Measurements from ENCODE around the gene POLE. TPM values are rescaled to one million over a fixed set of nuclear protein-coding genes. Genes with fewer than 3 reads are reported as not detected.

Gene POLE
- total and polyA plus RNA-seq, 9 of the 15 experiments (the other 6 are each of a cell fraction or from before 2014, with no cell fraction given) = 2.4 to 154 (median 49.6) TPM

DNA sequence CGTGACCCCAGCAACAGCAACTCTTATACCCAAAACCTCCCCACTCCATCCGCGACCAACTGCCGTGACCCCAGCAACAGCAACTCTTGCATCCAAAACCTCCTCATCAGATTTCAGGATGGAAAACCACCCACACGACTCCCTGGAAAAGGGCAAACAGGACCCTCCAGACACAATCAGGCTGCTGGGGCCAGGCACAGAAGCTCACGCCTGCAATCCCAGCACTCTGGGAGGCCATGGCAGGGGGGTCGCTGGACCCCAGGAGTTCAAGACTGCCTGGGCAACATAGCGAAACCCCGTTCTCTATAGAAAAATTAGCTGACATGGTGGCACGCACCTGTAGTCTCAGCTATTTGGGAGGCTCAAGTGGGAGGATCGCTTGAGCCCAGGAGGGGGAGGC, 43.2 kb upstream of the POLE start:
- BruUV-seq (replicated peaks) = no TSS peak
- H3K36me3 ChIP-seq (ENCODE audit: control insufficient read depth, insufficient read depth, low read length) = peaks cover 95% of the 10 kb centered on the region
- FAIRE-seq = no peak

More for the DNA sequence above, 43.2 kb upstream of the POLE start:
- no peak overlapping the region for H2AFZ ChIP-seq (ENCODE audit: low read depth, low read length)
- H3K27me3 ChIP-seq (ENCODE audit: control insufficient read depth in 2 of 2, insufficient read depth in 2 of 2, low read length in 2 of 2) = no peaks in the 10 kb centered on the region
- ChIA-PET POLR2A (interaction anchor here (0.7 to 1.0 kb wide), 3 partner anchors 9 to 131 kb away, joined by 3 to 4 read pairs (median 3); no protein-coding TSS in a partner anchor), CTCF (ENCODE audit: low intra/inter-chr PET ratio) (no interaction called here)
- no peaks in the 10 kb centered on the region for H3K79me2 ChIP-seq (ENCODE audit: control insufficient read depth, insufficient read depth, low read length)
- intact Hi-C loops (cut with micrococcal nuclease) (no loop called here), in situ Hi-C loops (cut with MboI) (no loop called here)
- peaks cover 0 to 5% of the 10 kb centered on the region in 2 experiments; a peak in 1 of 5 replicates for H3K4me1 ChIP-seq (replicated peaks in 1 of 2; ENCODE audit: control insufficient read depth in 2 of 2, insufficient read depth in 2 of 2, low read length in 2 of 2)
- ATAC-seq (no peak), DNase-seq (ENCODE audit: extremely low read depth in 1 of 4, low spot score in 3 of 4) (no peak)
- no peaks in the 10 kb centered on the region; the same call in 1 of the 2 replicates for H4K20me1 ChIP-seq (replicated peaks; ENCODE audit: control insufficient read depth, insufficient read depth, low read length)
- WGBS (ENCODE audit: insufficient coverage, low coverage, missing lambda C conversion rate) = 99% methylated on average over 11 of the region's 11 CpGs
- no peaks in the 10 kb centered on the region for H3K9me1 ChIP-seq (ENCODE audit: control insufficient read depth, insufficient read depth, low read length)
- H3K9me3 ChIP-seq (replicated peaks; ENCODE audit: control insufficient read depth, insufficient read depth, low read depth, low read length) = peaks cover 6% of the 10 kb centered on the region; the same call in 1 of the 2 replicates
- no peak overlapping the region for H3K9ac ChIP-seq (ENCODE audit: insufficient read depth in 1 of 2, low read depth in 2 of 2, low read length in 2 of 2)
- no peak overlapping the region for H3K4me3 ChIP-seq
- no peak overlapping the region for H3K27ac ChIP-seq (ENCODE audit: extremely low read depth, low read depth, low read length)
- TF ChIP-seq ZNF586 (CRISPR knock-in tag; conservative IDR thresholded peaks at IDR 0.05) = no peak
- TF ChIP-seq SUPT5H (IDR thresholded peaks at IDR 0.05) = peak; percentile 41; the same call in 1 of the 2 replicates
- TF ChIP-seq, protein P1, sequence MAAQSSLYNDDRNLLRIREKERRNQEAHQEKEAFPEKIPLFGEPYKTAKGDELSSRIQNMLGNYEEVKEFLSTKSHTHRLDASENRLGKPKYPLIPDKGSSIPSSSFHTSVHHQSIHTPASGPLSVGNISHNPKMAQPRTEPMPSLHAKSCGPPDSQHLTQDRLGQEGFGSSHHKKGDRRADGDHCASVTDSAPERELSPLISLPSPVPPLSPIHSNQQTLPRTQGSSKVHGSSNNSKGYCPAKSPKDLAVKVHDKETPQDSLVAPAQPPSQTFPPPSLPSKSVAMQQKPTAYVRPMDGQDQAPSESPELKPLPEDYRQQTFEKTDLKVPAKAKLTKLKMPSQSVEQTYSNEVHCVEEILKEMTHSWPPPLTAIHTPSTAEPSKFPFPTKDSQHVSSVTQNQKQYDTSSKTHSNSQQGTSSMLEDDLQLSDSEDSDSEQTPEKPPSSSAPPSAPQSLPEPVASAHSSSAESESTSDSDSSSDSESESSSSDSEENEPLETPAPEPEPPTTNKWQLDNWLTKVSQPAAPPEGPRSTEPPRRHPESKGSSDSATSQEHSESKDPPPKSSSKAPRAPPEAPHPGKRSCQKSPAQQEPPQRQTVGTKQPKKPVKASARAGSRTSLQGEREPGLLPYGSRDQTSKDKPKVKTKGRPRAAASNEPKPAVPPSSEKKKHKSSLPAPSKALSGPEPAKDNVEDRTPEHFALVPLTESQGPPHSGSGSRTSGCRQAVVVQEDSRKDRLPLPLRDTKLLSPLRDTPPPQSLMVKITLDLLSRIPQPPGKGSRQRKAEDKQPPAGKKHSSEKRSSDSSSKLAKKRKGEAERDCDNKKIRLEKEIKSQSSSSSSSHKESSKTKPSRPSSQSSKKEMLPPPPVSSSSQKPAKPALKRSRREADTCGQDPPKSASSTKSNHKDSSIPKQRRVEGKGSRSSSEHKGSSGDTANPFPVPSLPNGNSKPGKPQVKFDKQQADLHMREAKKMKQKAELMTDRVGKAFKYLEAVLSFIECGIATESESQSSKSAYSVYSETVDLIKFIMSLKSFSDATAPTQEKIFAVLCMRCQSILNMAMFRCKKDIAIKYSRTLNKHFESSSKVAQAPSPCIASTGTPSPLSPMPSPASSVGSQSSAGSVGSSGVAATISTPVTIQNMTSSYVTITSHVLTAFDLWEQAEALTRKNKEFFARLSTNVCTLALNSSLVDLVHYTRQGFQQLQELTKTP (IDR thresholded peaks at IDR 0.05; ENCODE audit: low read depth in 1 of 2, partially characterized antibody in 2 of 2) = no peak
- TF ChIP-seq, protein P2, sequence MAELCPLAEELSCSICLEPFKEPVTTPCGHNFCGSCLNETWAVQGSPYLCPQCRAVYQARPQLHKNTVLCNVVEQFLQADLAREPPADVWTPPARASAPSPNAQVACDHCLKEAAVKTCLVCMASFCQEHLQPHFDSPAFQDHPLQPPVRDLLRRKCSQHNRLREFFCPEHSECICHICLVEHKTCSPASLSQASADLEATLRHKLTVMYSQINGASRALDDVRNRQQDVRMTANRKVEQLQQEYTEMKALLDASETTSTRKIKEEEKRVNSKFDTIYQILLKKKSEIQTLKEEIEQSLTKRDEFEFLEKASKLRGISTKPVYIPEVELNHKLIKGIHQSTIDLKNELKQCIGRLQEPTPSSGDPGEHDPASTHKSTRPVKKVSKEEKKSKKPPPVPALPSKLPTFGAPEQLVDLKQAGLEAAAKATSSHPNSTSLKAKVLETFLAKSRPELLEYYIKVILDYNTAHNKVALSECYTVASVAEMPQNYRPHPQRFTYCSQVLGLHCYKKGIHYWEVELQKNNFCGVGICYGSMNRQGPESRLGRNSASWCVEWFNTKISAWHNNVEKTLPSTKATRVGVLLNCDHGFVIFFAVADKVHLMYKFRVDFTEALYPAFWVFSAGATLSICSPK (IDR thresholded peaks at IDR 0.05; ENCODE audit: borderline replicate concordance) = no peak
- TF ChIP-seq POLR2G (IDR thresholded peaks at IDR 0.05; ENCODE audit: low read depth, low read length) = peak; percentile 55; the same call in 1 of the 2 replicates
- TF ChIP-seq, protein P3, sequence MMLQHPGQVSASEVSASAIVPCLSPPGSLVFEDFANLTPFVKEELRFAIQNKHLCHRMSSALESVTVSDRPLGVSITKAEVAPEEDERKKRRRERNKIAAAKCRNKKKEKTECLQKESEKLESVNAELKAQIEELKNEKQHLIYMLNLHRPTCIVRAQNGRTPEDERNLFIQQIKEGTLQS (IDR thresholded peaks at IDR 0.05) = no peak
- TF ChIP-seq, protein P3 (CRISPR knock-in tag; conservative IDR thresholded peaks at IDR 0.05) = no peak
- no peak for TF ChIP-seq SIX5 (IDR thresholded peaks at IDR 0.05; ENCODE audit: borderline replicate concordance in 1 of 2, insufficient read depth in 1 of 2, low read depth in 1 of 2, low read length in 2 of 2)
- TF ChIP-seq ZNF324 (CRISPR knock-in tag; IDR thresholded peaks at IDR 0.05) = no peak
- peak; percentile 29 for TF ChIP-seq POLR2B (IDR thresholded peaks at IDR 0.05; ENCODE audit: low read depth, partially characterized antibody)
- no peak for TF ChIP-seq RBM25 (IDR thresholded peaks at IDR 0.05; ENCODE audit: low read depth, low read length, severe bottlenecking)
- no peak for TF ChIP-seq NBN (IDR thresholded peaks at IDR 0.05; ENCODE audit: low read depth)
- TF ChIP-seq NR2C2 (CRISPR knock-in tag; IDR thresholded peaks at IDR 0.05) = no peak
- no peak for TF ChIP-seq NR2C2 (tag; IDR thresholded peaks at IDR 0.05)
- 0 out of 2 replicates have a peak, but pooled peaks have one; percentile 27 for TF ChIP-seq POLR2A (conservative IDR thresholded peaks at IDR 0.05)
- TF ChIP-seq KDM5B (IDR thresholded peaks at IDR 0.05; ENCODE audit: insufficient replicate concordance, low read depth, low read length) = no peak
- no peak for TF ChIP-seq TBL1XR1 (IDR thresholded peaks at IDR 0.05; ENCODE audit: low read length in 2 of 2)
- TF ChIP-seq ZKSCAN3 (CRISPR knock-in tag; IDR thresholded peaks at IDR 0.05) = no peak
- H3K4me2 ChIP-seq (ENCODE audit: insufficient read depth, low read length) = no peak overlapping the region
